Measurements from ENCODE around the gene FOXO6.

FOXO6 gene

DNA sequence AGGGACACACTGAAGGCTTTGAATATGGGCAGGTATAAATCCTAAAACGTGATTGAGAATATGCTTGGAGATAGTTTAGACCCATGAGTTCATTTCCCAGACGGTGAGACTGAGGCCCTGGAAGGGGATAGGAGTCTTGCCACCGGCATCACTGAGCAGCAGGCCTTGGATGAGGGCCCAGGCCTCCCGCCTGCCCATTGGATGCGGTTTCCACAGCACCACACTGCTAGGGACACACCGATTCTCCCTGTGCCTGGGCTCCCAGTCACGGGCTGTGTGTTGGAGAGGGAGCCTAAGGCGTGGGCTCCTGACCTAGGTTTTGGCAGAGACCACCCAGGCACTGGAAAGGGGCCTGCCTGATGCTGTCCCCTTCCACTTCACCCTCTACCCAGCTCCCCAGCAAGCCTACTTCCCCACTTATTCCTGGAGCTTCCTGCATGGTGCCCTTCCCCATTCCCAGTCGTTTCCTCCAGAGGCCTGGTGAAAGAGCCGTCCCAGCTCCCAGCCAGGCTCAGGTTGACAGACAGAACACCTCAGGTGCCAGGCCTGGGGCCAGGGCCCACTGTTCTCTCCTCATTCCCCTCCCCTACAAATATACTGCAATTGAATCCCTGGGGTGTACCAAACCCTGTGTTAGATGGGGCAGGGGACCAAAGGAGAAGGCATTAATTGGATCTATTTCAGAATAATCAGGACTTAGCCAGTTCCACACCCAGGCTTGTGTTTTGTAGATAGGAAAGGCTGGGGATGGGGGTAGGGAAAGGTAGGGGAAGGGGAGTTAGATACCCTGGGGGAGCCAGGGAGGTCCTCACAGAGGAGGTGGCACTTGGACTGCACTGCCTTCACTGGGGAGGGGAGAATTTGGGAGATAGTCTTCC lies 3.4 kb downstream of the FOXO6 start:
- in situ Hi-C loops (cut with HindIII; ENCODE audit: low sequenced_read_pairs): no loop called here

DNA sequence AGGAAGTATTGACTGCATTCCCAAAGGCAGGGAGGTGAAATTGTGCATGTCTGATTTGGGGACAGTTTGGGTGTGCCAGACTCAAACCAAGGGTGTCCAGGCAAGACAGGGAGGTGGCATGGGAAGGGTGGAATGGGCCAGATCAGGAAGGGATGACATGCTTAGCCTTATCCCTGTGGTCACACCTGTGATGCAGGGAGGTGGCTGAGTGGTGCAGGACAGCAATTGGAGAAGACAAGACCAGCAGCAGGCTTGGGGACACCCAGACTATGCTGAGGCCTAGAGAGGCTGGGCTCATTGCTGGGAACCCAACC lies 4.0 kb downstream of the FOXO6 start:
- in situ Hi-C loops (cut with HindIII; ENCODE audit: low sequenced_read_pairs): no loop called here

DNA sequence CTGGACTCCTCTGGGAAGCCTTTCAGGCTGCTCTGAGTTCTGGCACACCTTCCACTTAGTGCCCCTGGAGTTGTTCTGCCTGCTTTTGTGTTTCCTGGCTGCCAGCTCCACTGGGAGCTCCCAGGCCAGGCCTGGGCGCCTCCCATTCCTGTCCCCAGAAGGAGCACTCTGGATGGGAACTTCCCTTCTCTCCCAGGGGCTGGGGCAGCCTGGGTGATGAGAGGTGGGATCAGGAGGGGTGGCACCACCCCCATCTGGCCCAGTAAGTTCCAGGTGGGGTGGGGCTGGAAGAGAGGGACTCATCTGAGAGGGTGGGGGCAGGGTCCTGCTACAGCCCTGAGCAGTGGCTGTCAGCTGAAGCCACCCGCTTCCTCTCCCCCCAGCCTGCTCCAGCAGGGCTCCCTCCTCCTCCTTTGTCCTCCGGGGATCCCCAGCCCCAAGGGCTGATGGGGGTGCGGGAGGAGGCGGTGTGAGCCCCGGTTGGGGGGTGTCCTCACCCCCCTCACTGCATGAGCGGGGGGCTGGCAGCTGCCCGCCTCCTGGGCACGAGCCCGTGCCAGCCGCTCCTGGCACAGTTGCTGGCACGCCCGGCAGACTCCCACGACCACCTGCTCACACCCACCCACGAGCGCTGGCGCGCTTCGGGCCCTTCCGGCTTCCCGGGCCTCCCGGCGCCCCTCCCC lies 4.7 kb downstream of the FOXO6 start:
- in situ Hi-C loops (cut with HindIII; ENCODE audit: low sequenced_read_pairs): no loop called here

DNA sequence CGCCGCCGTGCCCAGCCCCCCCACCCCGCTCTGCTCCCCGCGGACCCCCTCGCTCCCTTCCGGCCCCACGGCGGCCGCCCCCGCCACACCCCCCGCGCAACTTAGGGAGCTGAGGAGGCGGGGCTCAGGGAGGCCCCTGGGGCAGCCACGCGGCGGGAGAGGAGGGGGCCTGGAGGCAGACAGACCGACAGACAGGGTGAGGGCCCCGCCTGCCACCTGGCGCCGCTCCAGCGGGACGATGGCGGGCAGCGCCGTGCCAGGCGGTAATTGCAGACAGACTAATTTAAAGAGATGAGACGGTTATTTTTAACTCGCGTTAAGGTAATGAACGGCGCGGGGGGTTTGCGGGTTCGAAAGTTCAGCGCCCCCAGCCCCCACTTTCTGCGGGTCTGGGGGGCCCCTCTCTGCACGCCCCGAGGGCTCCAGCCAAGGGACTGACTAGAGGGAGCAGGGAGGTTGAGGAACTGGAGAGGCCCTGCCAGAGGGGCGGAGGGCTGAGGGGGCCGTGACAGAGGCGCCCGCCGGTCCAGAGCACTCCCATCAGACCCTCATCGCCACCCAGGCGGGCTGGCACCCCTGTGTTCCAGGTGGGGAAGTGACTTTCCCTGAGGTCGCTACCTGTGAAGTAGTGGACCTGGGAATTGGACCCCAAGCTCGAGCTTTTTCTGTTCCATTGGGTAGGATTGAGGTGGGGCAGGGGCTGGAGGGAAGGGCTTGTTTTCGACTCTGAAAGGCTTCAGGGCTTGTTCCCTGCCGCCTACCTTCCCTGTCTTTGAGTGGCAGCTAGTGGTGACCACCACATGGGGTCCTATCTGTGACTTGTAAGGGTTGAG lies 5.4 kb downstream of the FOXO6 start:
- in situ Hi-C loops (cut with HindIII; ENCODE audit: low sequenced_read_pairs): no loop called here

DNA sequence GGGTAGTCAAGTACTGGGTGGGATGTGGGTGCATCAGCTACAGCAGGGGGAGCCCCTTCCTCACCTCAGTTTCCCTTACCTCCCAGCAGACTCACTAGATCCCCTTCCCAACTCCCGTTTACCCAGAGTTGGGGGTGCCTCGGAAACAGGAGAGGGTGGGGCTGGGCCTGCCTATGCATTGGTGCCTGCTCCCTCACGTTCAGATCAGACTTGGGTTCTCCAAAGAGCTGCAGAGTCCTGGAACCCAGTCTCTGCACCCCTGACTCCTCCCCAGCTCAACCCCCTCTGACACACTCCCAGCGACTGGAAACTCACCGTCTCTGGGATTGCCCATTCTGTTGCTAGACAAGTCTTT lies 6.0 kb downstream of the FOXO6 start:
- in situ Hi-C loops (cut with HindIII; ENCODE audit: low sequenced_read_pairs): no loop called here

DNA sequence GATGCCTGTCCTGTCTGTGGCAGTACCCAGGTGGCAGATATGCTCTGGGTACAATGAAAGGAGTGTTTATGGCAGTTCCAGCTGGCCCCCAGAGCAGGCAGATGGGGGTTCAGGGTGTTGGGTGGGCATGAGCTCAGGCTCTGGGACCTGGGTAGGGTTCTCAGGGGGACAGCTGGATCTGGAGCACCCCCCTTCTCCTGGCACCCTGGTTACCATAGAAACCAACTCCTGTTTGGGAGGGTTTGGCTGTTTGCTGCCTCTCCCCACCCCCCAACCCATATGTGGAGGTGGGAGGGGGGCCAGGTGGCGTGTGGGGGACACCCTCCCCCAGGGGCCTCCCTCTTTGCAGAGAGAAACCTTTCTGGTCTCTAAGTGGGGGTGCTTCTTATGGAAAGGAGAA lies 7.1 kb downstream of the FOXO6 start:
- in situ Hi-C loops (cut with HindIII; ENCODE audit: low sequenced_read_pairs): no loop called here

DNA sequence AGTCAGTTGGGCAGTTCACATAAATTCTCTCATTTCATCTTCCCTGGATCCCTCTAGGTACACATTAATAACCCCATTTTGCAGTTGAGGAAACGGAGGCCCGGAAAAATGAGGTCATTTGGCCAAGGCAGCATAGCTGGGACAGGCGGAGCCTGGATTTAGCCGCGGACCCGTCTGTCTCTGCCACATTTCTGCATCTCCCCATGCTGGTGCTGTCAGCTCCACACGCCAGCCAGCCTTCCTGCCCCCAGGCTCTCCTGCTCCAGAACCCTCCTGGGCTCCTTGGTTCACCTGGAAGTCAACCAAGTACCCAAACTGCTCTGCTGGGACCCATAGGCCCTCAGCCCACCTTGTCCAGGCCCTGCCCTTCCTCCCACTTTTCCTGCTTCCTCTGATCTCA lies 7.6 kb downstream of the FOXO6 start:
- in situ Hi-C loops (cut with HindIII; ENCODE audit: low sequenced_read_pairs): no loop called here

DNA sequence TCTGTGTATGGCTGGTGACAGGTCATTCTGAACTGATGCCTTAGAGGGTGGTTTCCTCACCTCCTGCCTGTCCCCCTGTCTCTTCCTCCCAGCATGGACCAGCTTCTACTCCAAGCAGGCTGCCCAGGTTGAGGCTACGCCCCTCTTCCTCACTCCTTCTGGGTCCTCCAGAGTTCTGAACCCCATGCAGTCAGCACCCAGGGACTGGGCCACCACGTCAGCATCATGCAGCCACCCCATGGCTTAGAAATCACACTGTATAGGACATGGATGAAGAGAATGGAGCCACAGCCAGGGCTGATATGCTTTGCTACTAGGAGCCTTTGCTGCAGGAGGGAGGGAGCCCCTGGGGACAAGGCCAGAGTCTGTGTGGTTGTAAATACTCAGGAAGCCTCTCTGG lies 8.3 kb downstream of the FOXO6 start:
- in situ Hi-C loops (cut with HindIII; ENCODE audit: low sequenced_read_pairs): no loop called here

DNA sequence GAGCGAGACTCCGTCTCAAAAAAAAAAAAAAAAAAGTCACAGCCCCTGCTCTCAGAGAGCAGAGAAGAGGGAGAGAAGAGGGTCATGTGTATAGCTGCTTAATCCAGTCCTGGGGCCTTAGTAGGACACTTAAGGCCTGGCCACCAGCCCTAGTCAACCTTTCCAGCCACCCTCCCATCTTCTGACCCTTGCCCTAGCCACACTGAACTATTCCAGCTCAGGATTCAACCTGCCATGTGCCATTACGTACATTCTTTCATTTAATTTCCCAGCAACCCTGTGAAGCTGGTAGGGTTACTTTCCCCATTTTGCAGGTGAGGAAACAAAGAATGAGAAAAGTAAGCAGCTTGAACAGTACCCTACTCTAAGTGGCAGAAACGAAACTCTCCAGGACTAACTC lies 9.0 kb downstream of the FOXO6 start:
- in situ Hi-C loops (cut with HindIII; ENCODE audit: low sequenced_read_pairs): no loop called here

DNA sequence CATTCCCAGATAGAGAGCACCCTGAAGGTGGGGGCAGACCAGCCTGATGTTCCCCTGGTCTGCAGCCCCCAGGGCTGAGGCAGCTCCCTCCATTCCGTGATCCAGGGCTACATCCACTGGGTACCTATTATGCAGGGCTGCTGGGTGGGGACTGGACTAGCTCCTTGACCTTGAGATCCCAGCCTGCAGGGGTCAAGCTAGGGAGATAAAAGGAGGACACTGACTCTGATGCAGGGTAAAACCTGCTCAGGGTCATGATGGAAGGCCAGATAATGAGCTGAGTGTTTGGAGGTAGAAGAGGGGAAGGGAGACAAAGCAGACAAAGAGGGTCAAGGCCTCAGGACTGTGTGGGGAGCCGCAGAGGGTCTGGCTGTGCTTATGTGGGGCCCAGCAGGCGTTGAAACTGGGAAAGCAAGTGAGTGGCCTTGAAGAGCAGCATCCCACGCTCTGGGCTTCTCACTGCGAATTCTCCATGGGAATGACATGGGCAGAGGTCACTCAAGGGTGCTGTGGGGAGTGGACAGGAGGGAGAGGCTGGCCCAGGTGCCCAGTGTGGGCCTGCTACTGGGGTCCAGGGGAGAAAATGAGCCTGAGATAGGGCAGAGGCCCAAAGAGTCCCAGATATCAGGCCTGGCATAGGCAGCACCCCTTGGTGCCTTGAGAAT lies 9.7 kb downstream of the FOXO6 start:
- in situ Hi-C loops (cut with HindIII; ENCODE audit: low sequenced_read_pairs): no loop called here

DNA sequence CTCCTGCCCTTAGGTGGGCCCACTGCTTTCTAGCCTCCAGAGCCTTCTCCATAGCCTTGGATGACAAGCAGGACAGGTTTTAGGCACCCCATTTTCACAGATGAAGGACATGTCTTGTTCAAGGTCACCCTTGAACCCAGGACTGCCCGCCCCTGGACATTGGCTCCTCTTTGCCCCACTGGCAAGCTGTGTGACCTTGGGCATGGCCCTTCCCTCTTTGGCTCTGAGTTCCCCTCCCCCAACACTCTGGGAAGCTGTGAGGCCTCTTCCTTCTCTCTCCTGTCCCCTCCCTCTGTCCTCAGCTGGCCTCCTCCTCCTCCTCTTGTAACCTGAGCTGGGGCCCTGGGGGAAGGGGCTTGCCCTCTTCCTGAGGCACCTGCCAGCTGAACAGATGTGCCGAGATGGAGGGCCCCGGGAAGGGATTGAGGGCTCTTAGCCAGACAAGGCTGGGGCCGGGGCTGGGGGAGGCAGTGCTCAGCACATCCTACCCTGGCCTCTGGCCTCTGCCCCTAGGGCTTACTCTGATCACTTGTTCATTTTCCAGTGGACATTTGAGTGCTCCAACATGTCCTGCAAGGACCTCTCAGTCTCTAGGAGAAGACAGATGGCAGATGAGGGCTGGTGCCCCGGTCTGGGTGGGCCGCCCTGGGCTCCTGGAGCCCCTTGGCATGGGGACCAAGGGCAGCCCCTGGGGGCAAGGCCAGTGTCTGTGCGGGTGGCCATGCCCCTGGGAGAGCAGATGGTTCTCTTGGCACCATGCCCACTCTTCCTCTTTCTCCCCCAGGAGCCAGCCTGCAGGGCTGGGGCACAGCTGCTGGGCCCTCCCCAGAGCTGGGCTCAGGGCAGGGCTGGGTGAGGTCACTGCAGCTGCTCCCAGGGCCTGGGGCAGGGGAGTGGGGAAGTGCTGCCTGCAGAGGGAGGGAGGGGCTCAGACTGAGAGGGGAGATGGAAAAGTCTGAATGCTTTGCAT lies 10.7 kb downstream of the FOXO6 start:
- in situ Hi-C loops (cut with HindIII; ENCODE audit: low sequenced_read_pairs): no loop called here

DNA sequence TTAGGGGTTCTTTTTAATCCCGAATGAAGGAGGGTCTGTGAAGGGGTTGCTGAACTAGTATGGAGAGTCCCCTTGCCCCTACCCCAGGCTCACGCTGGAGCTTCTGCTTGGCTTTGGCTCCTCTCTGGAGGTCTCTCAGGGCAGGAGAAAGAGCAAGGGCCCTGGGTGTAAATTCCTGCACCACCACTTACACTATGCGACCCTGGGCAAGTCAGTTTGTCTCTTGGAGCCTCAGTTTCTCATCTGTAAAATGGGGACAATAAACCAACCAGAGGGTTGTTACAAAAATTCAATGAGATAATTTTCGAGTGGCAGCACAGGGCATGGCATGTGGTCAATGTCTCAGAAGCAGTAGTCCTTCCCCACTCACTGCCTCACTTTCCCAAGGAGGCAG lies 11.4 kb downstream of the FOXO6 start:
- in situ Hi-C loops (cut with HindIII; ENCODE audit: low sequenced_read_pairs): no loop called here

DNA sequence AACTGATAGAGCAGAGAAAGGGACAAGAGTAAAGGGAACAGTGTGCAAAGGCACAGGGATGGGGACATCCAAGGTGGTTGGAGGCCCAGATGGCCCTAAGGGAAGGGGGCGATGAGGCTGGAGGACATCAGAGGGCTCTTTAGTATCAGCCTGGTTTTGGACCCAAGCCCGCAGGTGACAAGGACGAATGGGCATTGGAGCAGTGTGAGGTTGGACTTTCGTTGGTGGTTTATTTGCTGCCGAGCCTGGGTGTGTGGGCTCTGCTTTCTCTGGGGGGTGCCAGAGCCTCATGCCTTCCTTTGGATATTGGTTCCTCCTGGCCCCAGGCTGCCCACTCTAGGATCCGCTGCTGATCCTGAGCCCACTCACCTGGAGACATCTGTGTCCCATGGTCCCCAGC lies 12.1 kb downstream of the FOXO6 start:
- in situ Hi-C loops (cut with HindIII; ENCODE audit: low sequenced_read_pairs): no loop called here

DNA sequence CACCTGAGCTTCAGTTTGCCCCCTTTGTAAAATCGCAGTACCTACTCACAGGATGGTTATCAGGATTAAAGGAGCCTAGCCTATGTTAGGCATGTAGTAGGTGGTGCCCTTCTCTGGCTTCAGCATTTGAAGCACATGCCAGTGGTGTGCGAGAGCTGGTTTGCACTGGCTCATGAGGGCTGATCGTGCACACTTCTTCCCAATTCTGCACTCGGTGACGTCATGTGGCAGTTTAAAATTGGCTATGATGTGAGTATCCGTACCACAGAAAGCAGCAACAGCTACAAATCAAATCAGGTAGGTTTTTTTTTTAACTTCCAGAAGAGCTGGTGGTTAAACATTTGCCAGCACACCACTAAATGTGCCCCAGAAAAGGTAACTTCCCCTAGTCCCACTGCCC lies 13.5 kb downstream of the FOXO6 start:
- in situ Hi-C loops (cut with HindIII; ENCODE audit: low sequenced_read_pairs): no loop called here

DNA sequence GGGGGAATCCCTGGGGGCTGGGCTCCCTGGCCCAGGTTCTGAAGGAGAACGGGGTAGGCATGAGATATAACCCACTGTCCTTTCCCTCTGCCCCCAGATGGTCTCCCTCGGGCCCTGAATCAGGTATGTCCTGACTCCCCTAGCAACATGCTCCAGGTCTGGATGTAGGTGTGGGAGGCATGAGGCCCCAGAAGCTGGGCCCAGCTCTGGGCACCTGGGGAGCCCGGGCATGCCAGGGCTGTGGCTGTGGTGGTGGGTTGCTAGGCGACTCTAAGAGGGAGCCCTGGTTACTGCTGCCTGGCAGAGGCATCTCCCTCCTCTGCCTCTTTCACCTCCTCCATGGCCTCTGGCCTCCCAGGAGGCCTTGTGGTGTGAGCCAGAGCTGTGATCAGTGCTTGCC lies 16.2 kb downstream of the FOXO6 start:
- in situ Hi-C loops (cut with HindIII; ENCODE audit: low sequenced_read_pairs): no loop called here

DNA sequence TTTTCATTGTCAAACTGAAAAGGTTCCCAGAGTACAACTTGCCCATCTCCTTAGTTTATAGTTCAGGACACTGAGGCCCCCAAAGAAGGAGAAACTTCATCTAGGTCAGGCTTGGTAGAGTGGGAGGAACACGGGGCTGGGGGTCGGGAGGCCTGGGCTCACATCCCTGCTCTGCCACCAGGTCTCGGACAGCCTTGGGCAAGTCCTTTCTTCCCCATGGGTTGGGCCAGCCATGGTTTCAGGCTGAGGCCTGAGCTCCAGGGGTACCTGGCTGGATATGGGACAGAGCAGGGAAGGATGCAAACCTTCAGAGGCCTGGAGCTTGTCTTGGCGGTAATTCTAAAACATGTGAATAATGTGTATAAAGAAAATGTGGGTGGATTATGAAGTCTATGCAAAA lies 17.0 kb downstream of the FOXO6 start:
- in situ Hi-C loops (cut with HindIII; ENCODE audit: low sequenced_read_pairs): no loop called here

DNA sequence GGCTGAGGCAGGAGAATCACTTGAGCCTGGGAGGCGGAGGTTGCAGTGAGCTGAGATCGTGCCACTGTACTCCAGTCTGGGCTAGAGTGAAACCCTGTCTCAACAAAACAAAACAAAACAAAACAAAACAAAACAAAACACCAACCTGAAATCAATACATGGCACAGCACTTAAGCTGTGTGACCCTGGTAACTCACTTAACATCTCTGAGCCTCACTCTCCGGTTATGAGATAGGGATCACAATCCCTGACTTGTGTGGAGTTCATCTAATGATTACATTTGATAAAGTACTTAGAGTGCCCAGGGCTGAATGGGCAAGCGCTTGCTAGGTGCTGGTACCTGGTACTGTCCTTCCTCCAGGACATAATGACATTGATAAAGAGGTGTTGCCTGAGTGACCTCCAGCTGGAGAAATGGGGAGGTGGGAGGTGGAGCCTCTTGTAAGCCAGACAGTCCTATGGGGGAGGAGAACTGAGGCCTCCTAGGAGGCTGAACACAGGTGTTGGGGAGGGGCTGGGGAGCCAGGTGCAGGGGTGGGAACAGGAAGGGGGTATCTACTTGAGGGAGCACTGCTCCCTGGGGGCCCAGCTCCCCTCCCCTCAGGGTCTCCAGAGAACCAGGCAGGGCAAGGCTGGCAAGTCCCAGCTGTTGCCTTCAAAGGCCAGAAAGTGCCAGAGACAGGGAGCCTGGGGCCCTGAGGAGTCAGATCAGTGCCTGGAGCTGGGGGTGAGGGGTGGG lies 17.9 kb downstream of the FOXO6 start:
- in situ Hi-C loops (cut with HindIII; ENCODE audit: low sequenced_read_pairs): no loop called here

DNA sequence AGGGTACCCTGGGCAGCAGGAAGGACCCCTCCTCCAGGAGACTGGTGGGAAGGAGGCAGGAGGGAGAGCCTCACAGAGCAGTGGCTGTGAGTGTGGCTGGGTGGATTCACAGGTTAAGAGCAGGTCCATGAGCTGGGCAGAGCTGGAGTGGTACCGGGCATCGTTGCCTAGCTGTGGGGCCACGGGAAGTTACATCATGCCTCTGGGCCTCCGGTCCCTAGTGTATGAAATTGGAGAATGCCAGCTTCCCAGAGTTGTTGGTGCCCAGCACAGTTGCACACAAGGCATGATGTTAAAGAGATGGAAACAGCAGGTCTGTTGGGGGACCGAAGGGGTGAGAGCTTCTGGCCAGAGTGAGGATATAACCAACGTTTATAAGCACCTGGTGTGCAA lies 18.5 kb downstream of the FOXO6 start:
- in situ Hi-C loops (cut with HindIII; ENCODE audit: low sequenced_read_pairs): no loop called here

DNA sequence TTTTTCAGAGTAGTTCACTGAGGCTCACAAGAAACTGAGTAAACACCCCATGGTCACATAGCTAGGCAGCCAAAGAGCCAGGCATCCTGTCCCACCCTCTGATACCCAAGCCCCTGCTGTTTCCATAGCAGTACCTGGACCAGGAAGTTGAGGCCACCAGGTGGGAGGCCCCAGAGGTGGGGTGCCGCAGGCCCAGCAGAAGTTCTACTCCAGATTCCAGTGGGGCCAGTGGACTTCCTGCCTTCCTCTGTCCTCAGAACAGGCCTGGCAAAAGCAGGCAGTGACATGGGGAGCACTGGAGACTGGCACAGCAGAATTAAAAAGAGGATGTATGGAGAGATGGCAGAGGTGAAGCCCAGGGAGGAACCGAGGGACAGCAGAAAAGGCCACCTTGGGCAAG lies 19.0 kb downstream of the FOXO6 start:
- in situ Hi-C loops (cut with HindIII; ENCODE audit: low sequenced_read_pairs): no loop called here
